HG03139 (cell line): ENCODE data around the gene F7.

ENCODE experiments used
- ATAC-seq: cut with Tn5 transposase; IDR thresholded peaks from one replicate; pipeline ENCODE4 v1.9.1; 2021; ENCODE audit not compliant: unreplicated experiment

Gene F7

GRCh38 chr13:113116206-113116800, 10.7 kb downstream of the F7 start:
- no peak for ATAC-seq

- ATAC-seq, result no peak
Observed at GRCh38 chr13:113116871-113117271, 11.3 kb downstream of the F7 start.

DNA sequence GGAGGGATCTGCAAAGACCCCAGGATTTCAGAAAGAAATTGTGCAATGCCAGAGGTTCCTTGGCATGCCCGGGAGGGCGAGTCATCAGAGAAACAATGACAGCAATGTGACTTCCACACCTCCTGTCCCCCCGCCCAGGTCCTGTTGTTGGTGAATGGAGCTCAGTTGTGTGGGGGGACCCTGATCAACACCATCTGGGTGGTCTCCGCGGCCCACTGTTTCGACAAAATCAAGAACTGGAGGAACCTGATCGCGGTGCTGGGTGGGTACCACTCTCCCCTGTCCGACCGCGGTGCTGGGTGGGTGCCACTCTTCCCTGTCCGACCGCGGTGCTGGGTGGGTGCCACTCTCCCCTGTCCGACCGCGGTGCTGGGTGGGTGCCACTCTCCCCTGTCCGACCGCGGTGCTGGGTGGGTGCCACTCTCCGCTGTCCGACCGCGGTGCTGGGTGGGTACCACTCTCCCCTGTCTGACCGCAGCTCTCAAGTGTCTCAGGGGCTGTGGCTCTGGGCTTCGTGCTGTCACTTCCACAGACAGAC, 11.8 kb downstream of the F7 start:
- no peak for ATAC-seq

GRCh38 chr13:113117911-113118260, 12.3 kb downstream of the F7 start:
- no peak for ATAC-seq

DNA sequence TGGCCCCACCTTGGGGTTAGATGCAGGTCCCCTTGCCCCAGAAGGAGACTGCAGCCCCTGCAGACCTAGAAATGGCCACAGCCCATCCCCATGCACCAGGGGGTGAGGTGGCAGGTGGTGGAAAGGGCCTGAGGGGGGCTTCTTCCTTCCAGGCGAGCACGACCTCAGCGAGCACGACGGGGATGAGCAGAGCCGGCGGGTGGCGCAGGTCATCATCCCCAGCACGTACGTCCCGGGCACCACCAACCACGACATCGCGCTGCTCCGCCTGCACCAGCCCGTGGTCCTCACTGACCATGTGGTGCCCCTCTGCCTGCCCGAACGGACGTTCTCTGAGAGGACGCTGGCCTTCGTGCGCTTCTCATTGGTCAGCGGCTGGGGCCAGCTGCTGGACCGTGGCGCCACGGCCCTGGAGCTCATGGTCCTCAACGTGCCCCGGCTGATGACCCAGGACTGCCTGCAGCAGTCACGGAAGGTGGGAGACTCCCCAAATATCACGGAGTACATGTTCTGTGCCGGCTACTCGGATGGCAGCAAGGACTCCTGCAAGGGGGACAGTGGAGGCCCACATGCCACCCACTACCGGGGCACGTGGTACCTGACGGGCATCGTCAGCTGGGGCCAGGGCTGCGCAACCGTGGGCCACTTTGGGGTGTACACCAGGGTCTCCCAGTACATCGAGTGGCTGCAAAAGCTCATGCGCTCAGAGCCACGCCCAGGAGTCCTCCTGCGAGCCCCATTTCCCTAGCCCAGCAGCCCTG, 12.8 kb downstream of the F7 start:
- no peak for ATAC-seq

DNA sequence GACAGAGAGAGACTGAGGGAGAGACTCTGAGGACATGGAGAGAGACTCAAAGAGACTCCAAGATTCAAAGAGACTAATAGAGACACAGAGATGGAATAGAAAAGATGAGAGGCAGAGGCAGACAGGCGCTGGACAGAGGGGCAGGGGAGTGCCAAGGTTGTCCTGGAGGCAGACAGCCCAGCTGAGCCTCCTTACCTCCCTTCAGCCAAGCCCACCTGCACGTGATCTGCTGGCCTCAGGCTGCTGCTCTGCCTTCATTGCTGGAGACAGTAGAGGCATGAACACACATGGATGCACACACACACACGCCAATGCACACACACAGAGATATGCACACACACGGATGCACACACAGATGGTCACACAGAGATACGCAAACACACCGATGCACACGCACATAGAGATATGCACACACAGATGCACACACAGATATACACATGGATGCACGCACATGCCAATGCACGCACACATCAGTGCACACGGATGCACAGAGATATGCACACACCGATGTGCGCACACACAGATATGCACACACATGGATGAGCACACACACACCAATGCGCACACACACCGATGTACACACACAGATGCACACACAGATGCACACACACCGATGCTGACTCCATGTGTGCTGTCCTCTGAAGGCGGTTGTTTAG, 13.7 kb downstream of the F7 start:
- no peak for ATAC-seq

DNA sequence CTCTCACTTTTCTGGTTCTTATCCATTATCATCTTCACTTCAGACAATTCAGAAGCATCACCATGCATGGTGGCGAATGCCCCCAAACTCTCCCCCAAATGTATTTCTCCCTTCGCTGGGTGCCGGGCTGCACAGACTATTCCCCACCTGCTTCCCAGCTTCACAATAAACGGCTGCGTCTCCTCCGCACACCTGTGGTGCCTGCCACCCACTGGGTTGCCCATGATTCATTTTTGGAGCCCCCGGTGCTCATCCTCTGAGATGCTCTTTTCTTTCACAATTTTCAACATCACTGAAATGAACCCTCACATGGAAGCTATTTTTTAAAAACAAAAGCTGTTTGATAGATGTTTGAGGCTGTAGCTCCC, 14.2 kb downstream of the F7 start:
- ATAC-seq, result no peak

GRCh38 chr13:113120300-113121182, 14.9 kb downstream of the F7 start:
- ATAC-seq, result no peak

- no peak for ATAC-seq
Observed at GRCh38 chr13:113121183-113121927, 15.8 kb downstream of the F7 start.

GRCh38 chr13:113121928-113122471, 16.4 kb downstream of the F7 start:
- no peak for ATAC-seq

GRCh38 chr13:113122550-113123225, 17.1 kb downstream of the F7 start, which contains the start of gene F10:
Gene F10 (plus strand): TSS chr13:113122799. CDS start chr13:113122856, 57 bp downstream.
- no peak for ATAC-seq

DNA sequence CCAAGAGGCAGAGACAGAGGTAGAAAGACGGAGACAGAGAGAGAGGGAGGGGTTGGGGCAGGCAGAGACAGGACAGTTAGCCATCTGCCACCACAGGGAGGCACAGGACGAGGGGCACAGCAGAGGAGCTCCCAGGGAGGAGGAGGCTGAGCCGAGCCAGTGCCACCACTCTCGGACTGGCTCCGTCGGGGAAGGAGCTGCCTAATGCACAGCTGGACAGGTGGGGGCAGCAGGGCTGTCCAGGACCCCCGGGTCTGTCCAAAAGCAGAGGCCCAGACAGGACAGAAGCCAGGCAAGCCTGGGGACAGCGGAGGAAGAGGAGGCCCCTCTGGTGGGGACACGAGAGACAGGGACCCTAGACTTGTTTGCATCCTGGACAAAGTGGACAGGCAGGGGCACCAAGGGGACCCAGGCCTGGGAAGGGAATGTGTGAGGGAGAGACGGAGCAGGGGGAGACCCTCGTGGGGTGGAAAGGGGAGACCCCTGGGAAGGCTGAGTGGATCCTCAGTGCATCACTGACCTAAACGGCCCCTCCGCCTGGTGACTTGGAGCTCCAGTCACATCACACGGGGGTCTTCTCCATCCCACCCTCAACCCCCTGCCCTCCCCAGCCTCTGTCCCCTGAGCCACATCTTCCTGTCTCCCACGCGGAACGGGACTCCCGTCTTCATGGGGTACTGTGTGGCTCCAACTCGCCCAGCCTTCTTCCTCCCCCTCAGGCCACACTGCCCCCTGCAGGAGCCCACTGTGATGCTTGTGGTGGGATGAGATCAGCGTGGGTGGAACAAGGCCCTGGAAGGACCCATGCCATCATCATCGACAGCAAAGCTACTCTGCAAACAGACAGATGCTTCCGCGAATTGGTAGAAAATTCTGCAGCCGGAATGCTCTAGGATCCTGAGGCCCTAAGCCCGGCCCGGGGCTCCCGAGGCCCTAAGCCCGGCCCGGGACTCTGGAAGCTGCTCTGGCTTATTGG, 17.9 kb downstream of the F7 start:
- ATAC-seq, result no peak

- ATAC-seq, result no peak
Observed at GRCh38 chr13:113124211-113124970, 18.8 kb downstream of the F7 start.

- ATAC-seq, result no peak
Observed at GRCh38 chr13:113125506-113126264, 20.1 kb downstream of the F7 start.

- ATAC-seq, result no peak
Observed at GRCh38 chr13:113126265-113127150, 20.9 kb downstream of the F7 start.

DNA sequence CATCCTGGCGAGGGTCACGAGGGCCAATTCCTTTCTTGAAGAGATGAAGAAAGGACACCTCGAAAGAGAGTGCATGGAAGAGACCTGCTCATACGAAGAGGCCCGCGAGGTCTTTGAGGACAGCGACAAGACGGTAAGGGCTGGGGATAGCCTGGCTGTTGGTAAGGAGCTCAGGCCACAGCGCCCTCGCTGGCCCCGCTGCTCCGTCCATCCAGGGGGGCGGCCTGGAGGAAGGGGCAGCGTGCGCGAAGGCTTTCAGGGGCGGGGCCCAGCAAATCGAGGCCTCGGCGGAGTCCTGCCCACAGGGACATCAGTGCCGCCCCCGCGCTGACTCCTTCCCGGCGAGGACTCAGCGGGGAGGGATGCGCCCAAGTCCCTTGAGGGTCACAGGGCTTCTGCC, 23.9 kb downstream of the F7 start:
- ATAC-seq, result no peak
